AG04450 (cell line): ENCODE data around the gene MACROD2. TPM values are rescaled to one million over a fixed set of nuclear protein-coding genes. Genes with fewer than 3 reads are reported as not detected.
A peak's percentile ranks its signal among the peaks of the same experiment; 100 is the strongest.

Source experiments
- CTCF ChIA-PET: fragments of 300-600, 350-600 bp; formaldehyde crosslinking; extraction: SDS; loops from one replicate; lab custom pipeline; 2022; ENCODE audit warnings: antibody characterized with exemption, inconsistent platforms; lab: Charles Lee
- POLR2A ChIA-PET: fragments of 350-600 bp; formaldehyde crosslinking; extraction: SDS; loops from one replicate; lab custom pipeline; 2021; ENCODE audit warnings: antibody characterized with exemption, inconsistent platforms; lab: Yijun Ruan, JAX
- DNase-seq: peaks from one replicate; pipeline ENCODE4 v3.0.0-alpha.2; 2011; ENCODE audit warnings: low read depth, low spot score
- H3K27ac ChIP-seq: one replicate; pipeline ENCODE4 v1.5.1; 2012; ENCODE audit warnings: low read depth, low read length, control low read depth
- H3K27me3 ChIP-seq: one replicate; pipeline ENCODE4 v1.6.0; 2012; ENCODE audit warnings: low read length; ENCODE audit not compliant: control insufficient read depth, insufficient read depth
- H3K4me3 ChIP-seq: 2 replicates; pipeline ENCODE4 v1.5.1; 2011; ENCODE audit warnings: mild to moderate bottlenecking, low read depth, low read length, control low read depth
- H3K9me3 ChIP-seq: 2 replicates; pipeline ENCODE4 v1.5.1; 2012; ENCODE audit warnings: low read length; ENCODE audit not compliant: control insufficient read depth, insufficient read depth
- CTCF ChIP-seq: IDR thresholded peaks from 2 replicates; pipeline ENCODE4 v1.5.1; 2011; ENCODE audit warnings: low read depth, low read length, control low read depth, inconsistent platforms
- polyA plus RNA-seq: library from polyadenylated mRNA; depleted of rRNA; stranded (reverse); fragments of >200 nt; gene quantifications from 2 replicates; pipeline ENCODE4 v1.2.3, GENCODE V29; 2011

The MACROD2 gene
- polyA plus RNA-seq, 1 experiment: 0.02 TPM

- H3K4me3 ChIP-seq: no peak overlapping the region
- ChIA-PET POLR2A (no interaction called here), CTCF (no interaction called here)
- no peak for TF ChIP-seq CTCF
- no peak overlapping the region for H3K27ac ChIP-seq
- H3K9me3 ChIP-seq: peaks cover 7% of the 10 kb centered on the region; the same call in 1 of the 2 replicates
- no peaks in the 10 kb centered on the region for H3K27me3 ChIP-seq
- no peak for DNase-seq
Measured at GRCh38 chr20:14049111-14049510, 53.8 kb downstream of the MACROD2 start.

- no peak for TF ChIP-seq CTCF
- H3K4me3 ChIP-seq: no peak overlapping the region
- H3K27ac ChIP-seq: no peak overlapping the region
- H3K27me3 ChIP-seq: no peaks in the 10 kb centered on the region
- no peaks in the 10 kb centered on the region for H3K9me3 ChIP-seq
- CTCF ChIA-PET: interaction anchor here (4.3 kb wide), 1 partner anchor 231 kb away, joined by 59 read pairs; no protein-coding TSS in a partner anchor
- DNase-seq: no peak
- POLR2A ChIA-PET: no interaction called here
Measured at GRCh38 chr20:14051454-14051853, 56.1 kb downstream of the MACROD2 start.

- ChIA-PET CTCF (interaction anchor here (1.0 to 4.3 kb wide), 4 partner anchors 9 to 235 kb away, joined by 3 to 59 read pairs (median 4); no protein-coding TSS in a partner anchor), POLR2A (no interaction called here)
- Histone ChIP-seq H3K4me3 (no peak overlapping the region), H3K27me3 (no peaks in the 10 kb centered on the region), H3K27ac (no peak overlapping the region), H3K9me3 (no peaks in the 10 kb centered on the region)
- DNase-seq: peak; percentile 20
- peak; percentile 64 for TF ChIP-seq CTCF
Measured at GRCh38 chr20:14055127-14055742, 59.9 kb downstream of the MACROD2 start.

DNA sequence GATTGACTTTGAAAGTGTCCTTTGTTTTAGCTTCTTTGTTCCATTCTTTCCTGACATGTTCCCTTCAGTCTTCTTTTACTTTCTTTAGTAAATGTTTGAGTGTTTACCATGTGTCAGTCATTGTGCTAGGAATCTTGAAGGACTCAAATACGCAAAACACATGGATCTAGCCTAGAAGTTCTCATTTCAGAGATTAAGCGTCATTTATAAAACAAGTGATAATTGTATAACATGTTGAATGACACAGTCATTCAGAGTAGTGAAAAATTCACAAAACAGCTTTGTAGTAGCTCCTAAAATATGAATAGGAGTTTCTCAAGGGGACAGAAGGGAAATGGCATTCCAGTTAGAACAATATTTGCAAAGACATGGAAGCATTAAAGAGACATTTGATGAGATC, 66.9 kb downstream of the MACROD2 start:
- Histone ChIP-seq H3K9me3 (no peaks in the 10 kb centered on the region), H3K27me3 (no peaks in the 10 kb centered on the region), H3K4me3 (no peak overlapping the region), H3K27ac (no peak overlapping the region)
- TF ChIP-seq CTCF: no peak
- no peak for DNase-seq
- ChIA-PET CTCF (interaction anchor here (2.4 kb wide), 1 partner anchor 242 kb away, joined by 12 read pairs; no protein-coding TSS in a partner anchor), POLR2A (no interaction called here)

DNA sequence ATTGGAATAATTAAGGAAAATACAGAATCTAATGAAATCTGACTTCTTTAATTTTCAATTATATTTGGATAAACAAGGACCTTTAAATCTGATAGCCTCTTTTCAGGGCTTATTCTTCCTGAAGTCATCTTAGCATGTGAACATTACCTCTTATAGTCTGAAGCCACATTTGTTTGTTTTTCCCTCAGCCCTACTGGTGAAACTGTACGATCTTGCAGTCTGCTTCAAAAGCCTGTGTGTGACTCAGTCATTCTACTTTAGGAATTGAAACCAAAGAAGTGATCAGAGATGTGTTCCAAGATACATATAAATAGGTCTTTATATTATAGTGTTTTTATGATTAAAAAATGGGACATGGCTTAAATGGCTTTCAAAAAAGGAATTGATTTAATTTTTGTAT, 67.5 kb downstream of the MACROD2 start:
- Histone ChIP-seq H3K4me3 (no peak overlapping the region), H3K27me3 (no peaks in the 10 kb centered on the region), H3K9me3 (no peaks in the 10 kb centered on the region), H3K27ac (no peak overlapping the region)
- TF ChIP-seq CTCF: no peak
- POLR2A ChIA-PET: no interaction called here
- no peak for DNase-seq
- CTCF ChIA-PET: interaction anchor here (2.4 kb wide), 1 partner anchor 243 kb away, joined by 12 read pairs; no protein-coding TSS in a partner anchor
